ENCODE data around the gene NIPSNAP2. TPM values are rescaled to one million over a fixed set of nuclear protein-coding genes. Genes with fewer than 3 reads are reported as not detected.

Gene NIPSNAP2
- total RNA-seq, 1 donor = 51.0 TPM

- no peaks in the 10 kb centered on the region for H3K79me2 ChIP-seq (ENCODE audit: insufficient read depth, low read length)
- no peak overlapping the region for H3K4me3 ChIP-seq (ENCODE audit: insufficient read depth, low read length)
- no peak overlapping the region for H3K27ac ChIP-seq (ENCODE audit: low read depth, low read length)
- no peak for DNase-seq (ENCODE audit: insufficient read length, low spot score, missing footprints)
- TF ChIP-seq CTCF (IDR thresholded peaks at IDR 0.05; ENCODE audit: extremely low read depth, low read depth, low read length) = no peak
- H3K4me2 ChIP-seq (ENCODE audit: insufficient read depth, low read length) = no peak overlapping the region
- H3K9me3 ChIP-seq (ENCODE audit: low read depth, low read length) = no peaks in the 10 kb centered on the region
- H4K20me1 ChIP-seq (ENCODE audit: insufficient read depth, low read length) = no peaks in the 10 kb centered on the region
- no peaks in the 10 kb centered on the region for H3K4me1 ChIP-seq (ENCODE audit: insufficient read depth, low read length)
- no peaks in the 10 kb centered on the region for H3K36me3 ChIP-seq (ENCODE audit: insufficient read depth, low read length)
- H3K27me3 ChIP-seq (ENCODE audit: insufficient read depth, low read length) = no peaks in the 10 kb centered on the region
- no peak overlapping the region for H2AFZ ChIP-seq (ENCODE audit: low read length)
These were observed 32.8 kb upstream of the NIPSNAP2 start for GRCh38 chr7:55931421-55932151.

- no peak overlapping the region for H3K4me3 ChIP-seq (ENCODE audit: insufficient read depth, low read length)
- H3K36me3 ChIP-seq (ENCODE audit: insufficient read depth, low read length) = no peaks in the 10 kb centered on the region
- H3K27me3 ChIP-seq (ENCODE audit: insufficient read depth, low read length) = no peaks in the 10 kb centered on the region
- TF ChIP-seq CTCF (IDR thresholded peaks at IDR 0.05; ENCODE audit: extremely low read depth, low read depth, low read length) = no peak
- H3K4me2 ChIP-seq (ENCODE audit: insufficient read depth, low read length) = no peak overlapping the region
- H3K4me1 ChIP-seq (ENCODE audit: insufficient read depth, low read length) = no peaks in the 10 kb centered on the region
- H4K20me1 ChIP-seq (ENCODE audit: insufficient read depth, low read length) = no peaks in the 10 kb centered on the region
- no peak overlapping the region for H3K27ac ChIP-seq (ENCODE audit: low read depth, low read length)
- DNase-seq (ENCODE audit: insufficient read length, low spot score, missing footprints) = no peak
- no peaks in the 10 kb centered on the region for H3K79me2 ChIP-seq (ENCODE audit: insufficient read depth, low read length)
- no peak overlapping the region for H2AFZ ChIP-seq (ENCODE audit: low read length)
- H3K9me3 ChIP-seq (ENCODE audit: low read depth, low read length) = peaks cover 6% of the 10 kb centered on the region
These were observed 24.8 kb upstream of the NIPSNAP2 start for GRCh38 chr7:55939514-55940123.

- Histone ChIP-seq H3K27me3 (ENCODE audit: insufficient read depth, low read length) (no peaks in the 10 kb centered on the region), H3K79me2 (ENCODE audit: insufficient read depth, low read length) (no peaks in the 10 kb centered on the region)
These were observed 17.8 kb upstream of the NIPSNAP2 start for GRCh38 chr7:55946545-55946944.

More at GRCh38 chr7:55946545-55946944, 17.8 kb upstream of the NIPSNAP2 start:
- Histone ChIP-seq H3K36me3 (ENCODE audit: insufficient read depth, low read length) (no peaks in the 10 kb centered on the region), H3K9me3 (ENCODE audit: low read depth, low read length) (peaks cover 2% of the 10 kb centered on the region), H4K20me1 (ENCODE audit: insufficient read depth, low read length) (no peaks in the 10 kb centered on the region), H3K27ac (ENCODE audit: low read depth, low read length) (no peak overlapping the region), H2AFZ (ENCODE audit: low read length) (no peak overlapping the region), H3K4me3 (ENCODE audit: insufficient read depth, low read length) (no peak overlapping the region), H3K4me2 (ENCODE audit: insufficient read depth, low read length) (no peak overlapping the region), H3K4me1 (ENCODE audit: insufficient read depth, low read length) (no peaks in the 10 kb centered on the region)
- no peak for DNase-seq (ENCODE audit: insufficient read length, low spot score, missing footprints)
- TF ChIP-seq CTCF (IDR thresholded peaks at IDR 0.05; ENCODE audit: extremely low read depth, low read depth, low read length) = no peak

Measured in osteoblast (primary cell).